Vagina (tissue), 2 donors: Measurements from ENCODE around the gene LCT.

Experiments used
- POLR2A ChIP-seq, 2 donors: fragments of 450-650 bp; IDR thresholded peaks; one replicate each; pipeline ENCODE4 v1.6.1; 2017; ENCODE audit warnings: antibody characterized with exemption in 2 of 2, mild to moderate bottlenecking in 2 of 2, moderate library complexity in 2 of 2
- POLR2AphosphoS5 ChIP-seq, 2 donors: sonication (generic); formaldehyde crosslinking; IDR thresholded peaks; one replicate each; pipeline ENCODE4 v1.9.0; 2017; ENCODE audit warnings: antibody characterized with exemption in 2 of 2, mild to moderate bottlenecking in 2 of 2, low read depth in 1 of 2; ENCODE audit not compliant: insufficient read depth in 1 of 2
- TF ChIP-seq, protein P1 (sequence below), 3 experiments: fragments of 450-650 bp in 2 of 3; fragments of 200-600 bp in 1 of 3; sonication (generic) in 1 of 3; IDR thresholded peaks; one replicate each; pipeline ENCODE4 v1.5.1; 2017 to 2019; ENCODE audit warnings: antibody characterized with exemption in 3 of 3, mild to moderate bottlenecking in 2 of 3, moderate library complexity in 2 of 3

GRCh38 chr2:135756692-135757091 lies 80.3 kb downstream of the LCT start:
- TF ChIP-seq POLR2A (IDR thresholded peaks at IDR 0.05) (no peak), POLR2AphosphoS5 (IDR thresholded peaks at IDR 0.05; ENCODE audit: insufficient read depth in 1 of 2, low read depth in 1 of 2) (no peak)
- TF ChIP-seq, protein P1, sequence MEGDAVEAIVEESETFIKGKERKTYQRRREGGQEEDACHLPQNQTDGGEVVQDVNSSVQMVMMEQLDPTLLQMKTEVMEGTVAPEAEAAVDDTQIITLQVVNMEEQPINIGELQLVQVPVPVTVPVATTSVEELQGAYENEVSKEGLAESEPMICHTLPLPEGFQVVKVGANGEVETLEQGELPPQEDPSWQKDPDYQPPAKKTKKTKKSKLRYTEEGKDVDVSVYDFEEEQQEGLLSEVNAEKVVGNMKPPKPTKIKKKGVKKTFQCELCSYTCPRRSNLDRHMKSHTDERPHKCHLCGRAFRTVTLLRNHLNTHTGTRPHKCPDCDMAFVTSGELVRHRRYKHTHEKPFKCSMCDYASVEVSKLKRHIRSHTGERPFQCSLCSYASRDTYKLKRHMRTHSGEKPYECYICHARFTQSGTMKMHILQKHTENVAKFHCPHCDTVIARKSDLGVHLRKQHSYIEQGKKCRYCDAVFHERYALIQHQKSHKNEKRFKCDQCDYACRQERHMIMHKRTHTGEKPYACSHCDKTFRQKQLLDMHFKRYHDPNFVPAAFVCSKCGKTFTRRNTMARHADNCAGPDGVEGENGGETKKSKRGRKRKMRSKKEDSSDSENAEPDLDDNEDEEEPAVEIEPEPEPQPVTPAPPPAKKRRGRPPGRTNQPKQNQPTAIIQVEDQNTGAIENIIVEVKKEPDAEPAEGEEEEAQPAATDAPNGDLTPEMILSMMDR (IDR thresholded peaks at IDR 0.05), result no peak
